ENCODE data around the gene NR2F1-AS1.
"Not testable (repeated sequence)": the region's sequence is repeated elsewhere in the genome, so short reads cannot be mapped to it uniquely, and the experiment has no call there.

The NR2F1-AS1 gene

DNA sequence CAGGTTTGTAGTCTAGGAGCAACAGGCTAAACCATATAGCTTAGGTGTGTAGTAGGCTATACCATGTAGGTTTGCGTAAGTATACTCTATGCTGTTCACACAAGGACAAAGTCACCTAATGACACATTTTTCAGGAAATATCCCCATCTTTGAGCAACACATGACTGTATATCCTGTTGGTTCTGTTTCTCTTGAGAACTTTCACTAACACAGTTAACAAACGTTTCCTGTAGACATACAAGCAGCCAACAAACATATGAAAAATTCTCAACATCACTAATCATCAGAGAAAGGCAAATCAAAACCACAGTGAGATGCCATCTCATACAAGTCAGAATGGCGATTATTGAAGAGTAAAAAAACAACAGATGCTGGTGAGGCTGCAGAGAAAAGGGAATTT, 68.2 kb downstream of the NR2F1-AS1 start:
- no peak for DNase-seq

- no peak for DNase-seq
Observed at GRCh38 chr5:93511445-93511844, 69.6 kb downstream of the NR2F1-AS1 start.

GRCh38 chr5:93510626-93511380, 70.2 kb downstream of the NR2F1-AS1 start:
- DNase-seq: no peak

GRCh38 chr5:93505553-93505952, 75.5 kb downstream of the NR2F1-AS1 start:
- not testable (repeated sequence) for DNase-seq

DNA sequence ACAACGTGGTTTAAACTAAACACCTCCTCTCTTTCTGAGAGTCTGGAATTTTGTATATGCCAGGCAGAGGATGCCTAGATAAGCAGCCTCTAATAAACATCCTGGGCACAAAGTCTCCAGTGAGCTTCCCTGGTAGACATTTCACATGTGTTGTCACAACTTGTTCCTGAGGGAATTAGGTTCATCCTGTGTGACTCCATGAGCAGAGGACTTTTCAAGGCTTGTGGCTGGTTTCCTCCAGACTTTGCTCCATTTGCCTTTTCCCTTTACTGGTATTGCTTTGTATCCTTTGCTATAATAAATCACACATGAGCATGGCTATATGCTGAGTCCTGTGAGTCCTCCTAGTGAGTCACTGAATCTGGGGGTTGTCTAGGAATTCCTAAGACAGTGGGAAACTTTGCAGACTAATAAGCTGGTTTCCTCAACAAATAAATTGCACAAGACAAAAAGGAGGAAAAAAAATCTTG, 77.4 kb downstream of the NR2F1-AS1 start:
- DNase-seq: no peak

DNA sequence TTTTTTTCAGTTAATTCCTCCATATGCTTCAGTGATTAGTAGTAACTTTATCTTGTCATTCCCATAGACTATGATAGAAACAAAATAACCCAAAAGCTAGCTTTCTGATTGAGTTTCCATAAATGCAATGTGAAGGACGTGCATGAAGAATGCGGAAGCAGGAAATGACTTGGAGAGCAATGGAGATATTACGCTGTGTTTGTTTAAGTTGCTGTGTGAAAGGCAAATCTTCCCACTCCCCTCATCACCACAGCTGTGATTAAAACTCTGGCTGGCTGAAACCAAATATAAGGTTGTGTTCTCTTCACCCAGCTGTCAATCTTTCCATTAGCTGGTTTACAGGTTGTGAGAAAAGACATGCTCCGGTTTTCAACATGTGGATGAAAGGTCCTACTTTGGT, 83.9 kb downstream of the NR2F1-AS1 start:
- DNase-seq: no peak

DNA sequence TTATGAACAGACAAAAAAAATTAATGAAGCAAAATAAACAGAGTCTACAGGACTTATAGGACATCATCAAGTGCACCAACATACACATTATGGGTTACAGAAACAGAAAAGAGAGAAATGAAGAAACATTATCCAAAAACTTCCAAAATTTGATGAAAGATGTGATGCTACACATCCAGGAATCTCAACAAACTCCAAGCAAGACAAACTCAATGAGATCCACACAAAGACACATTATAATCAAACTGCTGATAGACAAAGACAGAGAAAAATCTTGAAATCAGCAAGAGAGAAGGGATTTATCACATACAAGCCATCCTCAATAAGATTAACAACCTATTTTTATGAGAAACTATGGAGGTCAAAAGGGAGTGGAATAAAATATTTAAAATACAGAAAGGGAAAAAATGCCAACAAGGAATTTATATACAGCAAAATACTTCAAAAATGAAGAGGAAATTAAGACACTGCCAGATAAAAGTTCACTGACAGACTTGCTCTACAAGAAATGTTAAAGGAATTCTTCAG, 101.0 kb downstream of the NR2F1-AS1 start:
- no peak for DNase-seq

DNA sequence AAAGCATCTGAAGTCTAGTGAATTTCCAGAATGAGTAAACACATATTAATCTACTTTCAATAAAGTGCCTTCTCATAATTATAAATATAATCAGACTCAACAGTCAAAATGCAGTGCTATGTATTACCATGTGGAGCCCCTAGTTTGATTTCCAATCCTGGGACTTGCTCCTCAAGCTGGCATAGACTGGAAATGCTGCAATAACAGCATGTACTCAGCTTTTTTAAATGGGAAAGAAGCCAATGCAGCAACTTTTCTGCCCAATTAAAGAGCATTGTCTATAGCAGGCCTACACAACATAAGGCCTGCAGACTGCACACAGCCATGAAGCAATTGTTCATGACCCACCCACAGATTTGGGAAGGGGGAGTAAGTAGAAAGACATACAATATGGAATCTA, 103.2 kb downstream of the NR2F1-AS1 start:
- no peak for DNase-seq

GRCh38 chr5:93476251-93476742, 104.7 kb downstream of the NR2F1-AS1 start:
- DNase-seq: no peak

DNA sequence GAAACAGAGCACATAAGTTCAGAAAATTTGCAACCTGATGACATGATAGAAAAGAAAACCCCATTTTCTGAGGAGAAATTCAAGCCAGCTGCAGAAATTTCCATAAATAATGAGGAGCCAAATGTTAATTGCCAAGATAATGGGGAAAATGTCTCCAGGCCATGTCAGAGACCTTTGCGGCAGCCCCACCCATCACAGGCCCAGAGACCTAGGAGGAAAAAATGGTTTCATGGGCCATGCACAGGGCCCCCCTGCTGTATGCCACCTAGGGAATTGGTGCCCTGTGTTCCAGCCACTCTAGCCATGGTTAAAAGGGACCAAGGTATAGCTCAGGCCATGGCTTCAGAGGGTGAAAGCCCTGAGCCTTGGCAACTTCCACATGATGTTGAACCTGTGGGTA, 118.1 kb downstream of the NR2F1-AS1 start:
- DNase-seq: no peak

DNA sequence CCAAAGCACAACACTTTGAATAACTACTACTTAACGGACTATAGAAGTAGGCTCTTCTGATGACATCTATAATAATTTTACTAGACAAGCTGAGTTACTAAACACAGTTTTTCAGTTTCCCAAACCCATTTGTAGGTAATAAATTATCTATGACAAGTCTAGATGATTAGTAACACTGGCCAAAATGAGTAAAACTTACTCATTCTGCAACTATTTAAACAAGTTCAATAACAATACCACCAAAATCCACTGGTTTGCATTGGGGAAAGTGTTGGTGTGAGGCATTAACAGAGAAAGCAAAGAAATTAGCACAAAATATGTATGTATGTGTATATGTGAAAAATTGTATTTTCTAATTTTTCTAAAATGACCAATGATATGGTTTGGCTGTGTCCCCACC, 119.3 kb downstream of the NR2F1-AS1 start:
- DNase-seq: no peak

GRCh38 chr5:93460286-93460685, 120.7 kb downstream of the NR2F1-AS1 start:
- DNase-seq: no peak

- DNase-seq: not testable (repeated sequence)
Observed at GRCh38 chr5:93456796-93457195, 124.2 kb downstream of the NR2F1-AS1 start.

- DNase-seq: no peak
Observed at GRCh38 chr5:93454896-93455295, 126.1 kb downstream of the NR2F1-AS1 start.

DNA sequence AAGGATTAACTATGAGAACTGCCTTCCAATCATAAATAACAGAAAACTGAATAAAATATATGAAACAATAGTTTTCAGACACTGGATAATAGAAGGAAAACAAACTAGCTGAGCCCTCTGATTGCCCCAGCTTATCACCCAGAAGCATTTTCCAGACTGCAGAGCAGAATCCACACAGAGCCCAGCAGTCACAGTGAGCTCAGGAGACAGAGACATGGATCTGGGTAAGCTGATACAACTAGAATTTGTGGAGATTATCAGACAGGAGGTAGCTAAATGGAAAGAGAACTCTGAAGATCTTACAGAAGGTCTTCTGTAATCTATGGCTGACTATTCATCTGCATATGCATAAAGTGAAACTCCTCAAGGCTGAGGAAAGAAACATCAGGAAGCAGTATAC, 128.8 kb downstream of the NR2F1-AS1 start:
- no peak for DNase-seq

DNA sequence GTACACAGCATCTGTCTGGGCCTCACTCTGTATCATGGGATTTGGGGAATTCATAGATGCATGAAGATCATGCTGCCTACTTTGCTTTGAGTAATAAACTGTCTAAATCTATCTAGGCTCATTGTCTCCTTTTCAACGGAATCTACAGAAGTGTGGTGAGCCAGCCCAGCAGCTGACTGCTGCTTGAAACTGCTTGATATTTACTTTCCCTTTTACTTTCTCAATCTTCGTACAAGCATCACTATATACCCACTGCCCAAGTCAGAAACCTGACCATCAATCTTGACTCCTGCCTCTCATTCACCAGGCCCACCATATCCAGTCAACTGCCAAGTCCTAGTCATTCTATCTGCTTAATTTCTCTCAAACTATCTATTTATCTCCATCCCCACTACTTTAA, 142.9 kb downstream of the NR2F1-AS1 start:
- DNase-seq: no peak

- DNase-seq: no peak
Observed at GRCh38 chr5:93436083-93436482, 144.9 kb downstream of the NR2F1-AS1 start.

- DNase-seq: no peak
Observed at GRCh38 chr5:93433422-93433821, 147.6 kb downstream of the NR2F1-AS1 start.

DNA sequence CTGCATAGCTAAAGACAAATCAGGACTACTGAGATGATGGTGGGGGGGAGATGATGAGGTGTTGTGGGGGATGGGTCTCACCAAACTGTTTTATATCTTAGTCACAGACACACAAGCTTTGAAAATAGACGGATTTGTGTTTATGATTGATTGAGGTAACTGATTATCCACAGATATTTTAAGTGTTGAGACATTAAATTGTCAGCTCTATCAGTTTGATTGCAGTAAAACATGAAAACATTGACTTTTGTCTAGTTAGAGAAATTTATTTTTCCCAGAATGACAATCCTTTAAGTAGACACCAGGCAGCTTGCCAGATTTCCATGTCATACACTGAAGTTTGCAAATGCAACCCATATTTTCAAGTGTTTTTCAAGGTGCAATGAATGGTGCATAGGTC, 149.8 kb downstream of the NR2F1-AS1 start:
- no peak for DNase-seq

DNA sequence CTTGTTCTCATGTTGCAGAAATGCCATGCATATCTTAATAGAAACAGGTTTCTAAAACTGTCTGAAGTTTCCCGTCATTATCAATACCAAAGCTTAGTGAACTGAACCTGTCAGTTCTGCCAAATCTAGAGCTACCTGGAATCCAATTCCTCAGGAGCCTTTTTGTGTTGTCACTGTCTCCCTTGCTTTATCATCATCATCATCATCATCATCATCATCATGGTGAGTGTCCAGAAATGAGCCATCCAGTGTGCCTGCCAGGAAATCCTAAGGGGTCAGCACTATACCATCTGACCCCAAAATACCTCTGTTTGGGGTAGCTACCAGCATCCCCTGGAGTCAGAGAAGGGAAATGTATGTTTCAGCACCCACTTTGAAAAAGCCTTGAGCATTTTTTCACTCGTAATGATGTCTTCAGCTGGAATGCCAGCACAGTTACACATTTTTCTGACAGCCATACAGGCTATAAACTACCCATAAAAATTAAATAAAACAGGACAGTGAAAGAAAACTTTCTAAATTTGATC, 150.3 kb downstream of the NR2F1-AS1 start:
- DNase-seq: no peak

- no peak for DNase-seq
Observed at GRCh38 chr5:93430118-93430517, 150.9 kb downstream of the NR2F1-AS1 start.

DNA sequence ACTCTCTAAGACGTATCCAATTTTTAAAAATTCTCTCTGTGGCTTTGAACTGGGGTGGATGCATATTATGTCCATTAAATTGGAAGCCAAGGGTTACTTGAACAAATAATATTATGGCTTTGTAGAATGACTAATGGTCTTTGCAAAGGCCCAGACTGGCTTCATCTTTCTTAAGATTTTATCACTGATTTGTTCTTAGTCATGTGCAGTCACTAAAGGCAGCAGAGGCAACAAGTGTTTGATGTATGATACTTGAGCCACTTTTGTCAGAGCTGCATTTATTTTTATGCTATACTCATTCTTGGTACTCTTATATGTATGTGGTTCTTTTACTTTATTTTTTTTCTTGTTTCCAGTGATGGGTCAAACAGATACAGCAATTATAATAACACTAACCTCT, 152.2 kb downstream of the NR2F1-AS1 start:
- no peak for DNase-seq

DNA sequence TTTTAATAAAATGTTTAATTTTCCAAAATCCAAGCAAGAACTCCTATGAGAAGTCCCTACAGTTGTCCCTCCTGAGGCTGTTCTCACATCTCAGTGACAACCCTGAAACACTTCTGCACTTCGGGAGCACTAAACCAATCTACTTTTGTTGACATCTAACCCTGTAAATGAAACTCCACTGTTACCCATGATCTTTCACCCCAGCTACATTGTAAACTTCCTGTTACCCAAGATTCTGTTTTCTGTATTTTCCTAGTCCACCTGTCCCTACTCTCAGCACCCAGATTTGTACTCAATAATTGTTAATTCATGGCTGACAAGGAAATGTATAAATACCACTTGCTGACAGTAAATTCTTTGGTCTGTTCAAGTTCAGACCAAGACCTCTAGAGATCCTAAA, 153.7 kb downstream of the NR2F1-AS1 start:
- no peak for DNase-seq

- no peak for DNase-seq
Observed at GRCh38 chr5:93425096-93425495, 155.9 kb downstream of the NR2F1-AS1 start.
